Thyroid gland (tissue), 4 donors: ENCODE data around the gene GRM8.

ENCODE experiments used
- POLR2A ChIP-seq, 2 donors: fragments of 450-650 bp; IDR thresholded peaks; one replicate each; pipeline ENCODE4 v1.6.1; 2017; ENCODE audit warnings: antibody characterized with exemption in 2 of 2, mild to moderate bottlenecking in 2 of 2, moderate library complexity in 1 of 2
- TF ChIP-seq, protein P1 (sequence below), 6 experiments: fragments of 200-600 bp in 3 of 6; fragments of 450-650 bp in 3 of 6; sonication (generic) in 3 of 6; IDR thresholded peaks; one replicate each; pipeline ENCODE4 v1.5.1; 2016 to 2019; ENCODE audit warnings: antibody characterized with exemption in 6 of 6, mild to moderate bottlenecking in 2 of 6, inconsistent platforms in 1 of 6, moderate library complexity in 1 of 6

DNA sequence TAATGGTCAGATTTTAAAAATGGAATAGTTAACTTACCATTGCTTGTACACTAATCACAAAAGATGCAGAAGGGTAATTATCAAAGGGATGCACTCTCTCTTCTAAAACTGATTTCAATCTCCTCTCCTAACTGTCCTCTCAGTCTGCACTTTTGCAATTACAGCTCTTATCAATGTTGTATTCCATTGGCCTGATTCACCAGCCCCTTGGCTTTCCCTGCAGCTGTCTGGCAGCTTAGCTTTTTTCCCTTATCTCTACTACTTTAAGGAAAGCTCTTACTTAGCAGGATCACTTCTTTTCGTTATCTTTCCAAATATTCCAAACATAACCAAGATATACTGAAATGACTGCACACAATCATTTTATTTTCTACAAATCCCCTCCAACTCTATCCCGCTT lies 448.8 kb downstream of the GRM8 start:
- TF ChIP-seq, protein P1, sequence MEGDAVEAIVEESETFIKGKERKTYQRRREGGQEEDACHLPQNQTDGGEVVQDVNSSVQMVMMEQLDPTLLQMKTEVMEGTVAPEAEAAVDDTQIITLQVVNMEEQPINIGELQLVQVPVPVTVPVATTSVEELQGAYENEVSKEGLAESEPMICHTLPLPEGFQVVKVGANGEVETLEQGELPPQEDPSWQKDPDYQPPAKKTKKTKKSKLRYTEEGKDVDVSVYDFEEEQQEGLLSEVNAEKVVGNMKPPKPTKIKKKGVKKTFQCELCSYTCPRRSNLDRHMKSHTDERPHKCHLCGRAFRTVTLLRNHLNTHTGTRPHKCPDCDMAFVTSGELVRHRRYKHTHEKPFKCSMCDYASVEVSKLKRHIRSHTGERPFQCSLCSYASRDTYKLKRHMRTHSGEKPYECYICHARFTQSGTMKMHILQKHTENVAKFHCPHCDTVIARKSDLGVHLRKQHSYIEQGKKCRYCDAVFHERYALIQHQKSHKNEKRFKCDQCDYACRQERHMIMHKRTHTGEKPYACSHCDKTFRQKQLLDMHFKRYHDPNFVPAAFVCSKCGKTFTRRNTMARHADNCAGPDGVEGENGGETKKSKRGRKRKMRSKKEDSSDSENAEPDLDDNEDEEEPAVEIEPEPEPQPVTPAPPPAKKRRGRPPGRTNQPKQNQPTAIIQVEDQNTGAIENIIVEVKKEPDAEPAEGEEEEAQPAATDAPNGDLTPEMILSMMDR (IDR thresholded peaks at IDR 0.05), result no peak
- no peak for TF ChIP-seq POLR2A (IDR thresholded peaks at IDR 0.05)
